22Rv1 (cell line): ENCODE results near the gene LRMDA.

Experiments
- H3K27ac ChIP-seq: fragments of 450-650 bp; 2 replicates; pipeline ENCODE4 v1.5.1; 2017
- ZFX ChIP-seq: fragments of 450-650 bp; IDR thresholded peaks from 2 replicates; pipeline ENCODE4 v1.6.1; 2017; ENCODE audit warnings: antibody characterized with exemption, borderline replicate concordance
- TF ChIP-seq, protein P1 (sequence below): fragments of 450-650 bp; IDR thresholded peaks from 2 replicates; pipeline ENCODE4 v1.5.1; 2017; ENCODE audit warnings: mild to moderate bottlenecking

Gene LRMDA

DNA sequence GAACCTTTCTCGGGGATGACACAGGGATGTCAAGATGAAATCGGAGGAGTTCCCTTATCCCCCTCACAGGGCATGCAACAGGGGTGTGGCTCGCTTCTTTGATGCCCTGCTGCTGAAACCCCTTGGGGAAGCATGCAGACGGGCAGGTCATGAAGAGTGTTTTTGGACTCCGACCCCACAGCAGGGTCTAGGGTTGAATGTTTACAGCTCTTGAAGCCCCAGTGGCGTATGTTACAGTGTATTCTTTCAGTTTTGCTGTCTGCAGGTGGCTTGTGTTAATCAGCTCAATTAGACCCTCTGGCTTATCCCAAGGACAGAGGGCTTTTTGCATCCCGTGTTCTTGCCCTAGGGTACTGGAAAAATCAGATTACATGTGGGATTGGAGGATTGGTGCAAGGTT lies 446.5 kb downstream of the LRMDA start:
- TF ChIP-seq ZFX = no peak
- TF ChIP-seq, protein P1, sequence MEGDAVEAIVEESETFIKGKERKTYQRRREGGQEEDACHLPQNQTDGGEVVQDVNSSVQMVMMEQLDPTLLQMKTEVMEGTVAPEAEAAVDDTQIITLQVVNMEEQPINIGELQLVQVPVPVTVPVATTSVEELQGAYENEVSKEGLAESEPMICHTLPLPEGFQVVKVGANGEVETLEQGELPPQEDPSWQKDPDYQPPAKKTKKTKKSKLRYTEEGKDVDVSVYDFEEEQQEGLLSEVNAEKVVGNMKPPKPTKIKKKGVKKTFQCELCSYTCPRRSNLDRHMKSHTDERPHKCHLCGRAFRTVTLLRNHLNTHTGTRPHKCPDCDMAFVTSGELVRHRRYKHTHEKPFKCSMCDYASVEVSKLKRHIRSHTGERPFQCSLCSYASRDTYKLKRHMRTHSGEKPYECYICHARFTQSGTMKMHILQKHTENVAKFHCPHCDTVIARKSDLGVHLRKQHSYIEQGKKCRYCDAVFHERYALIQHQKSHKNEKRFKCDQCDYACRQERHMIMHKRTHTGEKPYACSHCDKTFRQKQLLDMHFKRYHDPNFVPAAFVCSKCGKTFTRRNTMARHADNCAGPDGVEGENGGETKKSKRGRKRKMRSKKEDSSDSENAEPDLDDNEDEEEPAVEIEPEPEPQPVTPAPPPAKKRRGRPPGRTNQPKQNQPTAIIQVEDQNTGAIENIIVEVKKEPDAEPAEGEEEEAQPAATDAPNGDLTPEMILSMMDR = no peak

DNA sequence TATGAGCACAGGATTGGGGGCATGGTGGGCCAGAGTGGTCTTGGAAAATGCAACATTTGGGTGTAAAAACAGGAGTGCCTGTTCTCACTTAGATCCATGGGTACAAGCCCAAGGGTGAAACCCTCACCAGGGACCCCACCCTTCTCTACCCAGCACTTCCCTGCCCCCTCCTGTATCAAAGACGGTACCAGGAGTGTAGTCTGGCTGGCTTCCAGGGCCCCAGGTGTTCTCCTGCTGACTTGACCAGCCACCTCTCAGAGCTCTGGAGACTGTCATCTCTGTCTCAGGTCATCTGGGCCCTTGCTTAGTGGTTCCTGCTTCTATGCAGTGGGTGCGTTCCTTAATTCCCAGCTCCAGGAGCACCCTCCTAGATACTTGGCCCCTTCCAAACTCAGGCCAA lies 447.2 kb downstream of the LRMDA start:
- TF ChIP-seq, protein P1 = no peak
- no peak for TF ChIP-seq ZFX
- H3K27ac ChIP-seq = no peak overlapping the region

More for the DNA sequence above, 446.5 kb downstream of the LRMDA start:
- H3K27ac ChIP-seq = no peak overlapping the region

DNA sequence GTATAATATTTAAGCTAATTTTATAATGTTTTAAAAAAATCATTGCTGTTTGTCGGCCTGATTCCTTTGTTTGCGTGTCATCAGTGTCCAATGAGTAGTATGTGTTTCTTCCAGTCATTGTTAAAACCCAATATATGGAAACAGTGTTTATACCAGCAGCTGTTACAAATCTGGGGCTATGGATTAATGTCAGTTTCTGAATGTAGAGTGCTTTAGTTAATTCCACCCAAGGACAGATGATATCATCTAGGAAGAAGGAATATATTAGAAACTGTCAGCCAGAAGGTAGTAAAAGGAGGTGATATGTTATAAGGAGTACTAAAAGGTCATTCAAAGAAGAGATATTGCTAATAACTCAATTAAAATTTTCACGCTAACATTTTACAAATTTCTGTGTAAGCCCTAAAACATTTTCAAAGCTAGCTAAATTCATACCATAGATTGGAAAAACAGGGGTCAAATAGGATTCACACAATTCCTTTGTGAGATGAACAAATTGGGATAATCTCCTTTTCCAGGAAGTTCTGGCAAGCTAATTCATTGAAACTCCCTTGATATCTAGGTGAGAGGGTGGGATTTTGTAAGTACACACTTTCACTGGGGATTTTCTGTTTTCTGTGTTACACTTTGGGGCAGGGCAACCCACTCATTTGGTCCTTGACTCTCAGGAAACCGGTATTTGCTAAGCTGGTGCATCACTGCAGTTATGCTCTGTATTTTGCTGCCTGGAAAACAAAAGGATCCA lies 448.8 kb downstream of the LRMDA start:
- TF ChIP-seq, protein P1 = no peak
- no peak for TF ChIP-seq ZFX
- H3K27ac ChIP-seq = no peak overlapping the region

DNA sequence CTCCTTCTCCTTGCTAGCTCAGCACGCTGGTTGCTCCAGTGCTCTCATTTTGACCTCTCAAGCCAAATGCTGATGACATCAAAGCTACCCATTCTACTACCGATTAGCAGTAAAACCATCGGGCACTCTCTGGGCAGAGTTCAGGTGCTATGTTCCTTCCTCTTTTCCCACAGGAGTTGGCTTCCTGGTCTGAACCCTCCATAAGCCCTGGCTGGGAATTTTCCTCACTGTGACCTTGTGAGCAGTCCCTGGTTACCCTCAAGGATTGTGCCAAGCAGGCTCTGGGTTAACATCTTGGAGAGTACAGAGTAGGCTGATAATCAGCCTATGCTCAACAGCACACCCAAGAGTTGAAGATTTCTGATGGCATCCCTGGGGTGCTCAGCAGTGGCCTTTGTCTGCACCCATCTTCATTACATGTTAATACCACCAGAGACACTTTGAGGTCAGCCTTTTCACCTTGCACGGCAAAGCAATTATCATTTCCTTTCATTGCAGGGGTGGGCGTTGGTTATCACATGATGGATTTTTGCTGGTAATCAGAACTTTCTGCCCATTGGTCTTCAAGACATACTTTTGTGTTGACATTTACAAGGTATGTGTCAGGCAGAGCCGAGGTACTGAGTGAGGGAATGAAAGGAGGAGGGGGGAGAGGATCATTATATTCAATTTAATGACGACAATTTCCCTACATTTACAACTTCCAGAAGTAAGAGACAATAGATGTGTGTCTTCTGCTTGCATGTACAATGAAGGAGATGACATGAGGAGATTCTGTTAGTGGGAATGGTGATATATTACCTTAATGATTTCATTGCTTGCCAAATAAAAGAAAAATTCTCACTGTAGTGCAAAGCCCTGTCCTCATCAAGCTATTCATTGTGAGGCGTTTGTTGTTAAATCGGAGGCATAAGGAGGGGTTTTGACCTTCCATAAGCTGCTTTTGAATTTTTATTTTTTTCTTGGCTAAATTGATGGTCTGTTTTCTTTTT lies 452.0 kb downstream of the LRMDA start:
- no peak for TF ChIP-seq ZFX
- TF ChIP-seq, protein P1 = no peak
- no peak overlapping the region for H3K27ac ChIP-seq

DNA sequence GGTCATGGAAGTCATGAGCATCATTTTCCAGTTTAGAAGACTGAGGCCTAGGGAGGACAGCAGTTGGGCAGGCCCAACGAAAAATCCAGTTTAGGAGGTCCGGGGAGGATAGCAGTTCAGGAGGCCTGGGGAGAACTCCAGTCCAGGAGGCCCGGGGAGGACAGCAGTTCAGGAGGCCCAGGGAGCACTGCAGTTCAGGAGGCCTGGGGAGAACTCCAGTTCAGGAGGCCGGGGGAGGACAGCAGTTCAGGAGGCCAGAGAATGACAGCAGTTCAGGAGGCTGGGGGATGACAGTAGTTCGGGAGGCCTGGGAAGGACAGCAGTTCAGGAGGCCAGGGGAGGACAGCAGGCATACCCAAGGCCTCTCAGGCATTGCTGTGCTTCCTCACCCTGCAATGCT lies 453.4 kb downstream of the LRMDA start:
- H3K27ac ChIP-seq = no peak overlapping the region

DNA sequence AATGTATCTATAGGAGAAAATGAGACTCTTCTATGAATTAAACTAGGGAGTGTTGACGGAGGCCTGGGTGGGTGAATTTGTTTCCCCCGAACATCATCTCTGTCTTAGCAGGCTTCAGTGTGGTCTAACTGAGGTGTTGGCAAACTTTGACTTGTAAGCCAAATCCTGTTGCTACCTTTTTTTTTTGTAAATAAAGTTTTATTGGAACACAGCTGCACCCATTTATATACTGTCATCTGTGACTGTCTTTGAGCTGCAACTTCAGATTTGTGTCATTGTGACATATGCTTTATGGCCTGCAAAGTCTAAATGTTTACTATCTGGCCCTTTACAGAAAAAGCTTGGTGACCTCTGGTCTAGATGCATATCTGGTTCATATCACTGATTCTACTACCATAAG lies 455.9 kb downstream of the LRMDA start:
- TF ChIP-seq ZFX = no peak
- no peak overlapping the region for H3K27ac ChIP-seq

More for the DNA sequence above, 453.4 kb downstream of the LRMDA start:
- TF ChIP-seq ZFX = no peak
- TF ChIP-seq, protein P1 = no peak

DNA sequence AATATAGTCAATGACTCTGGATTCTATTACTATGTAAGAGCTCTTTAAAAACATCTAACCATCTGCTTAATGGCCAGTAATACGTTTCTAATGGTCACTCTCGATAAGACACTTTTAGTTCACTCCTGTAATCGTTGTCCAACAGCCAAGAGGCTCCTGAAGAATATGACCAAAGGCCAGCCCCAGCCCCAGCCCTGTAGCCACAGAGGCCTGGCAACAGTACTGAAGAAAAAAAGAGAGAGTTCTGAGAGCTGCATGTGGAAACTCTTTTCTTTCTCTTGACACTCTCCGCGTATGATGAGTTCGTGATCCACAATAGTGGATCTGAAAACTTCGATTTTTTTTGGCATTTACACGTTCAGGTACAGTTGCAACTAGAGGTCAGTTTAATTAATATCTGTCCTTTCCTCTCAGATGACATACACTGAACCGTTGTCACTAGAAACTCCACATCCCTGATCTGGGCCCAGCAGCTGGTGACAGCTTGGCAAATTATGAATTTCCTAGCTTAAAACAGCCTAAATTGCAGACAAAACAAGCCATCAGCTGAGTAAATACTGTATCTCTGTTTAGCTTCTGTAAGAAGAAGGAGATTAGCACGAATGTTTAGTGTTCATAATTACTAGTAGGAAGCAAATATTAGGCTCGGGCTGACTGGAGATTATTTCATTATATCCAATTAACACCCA lies 456.7 kb downstream of the LRMDA start:
- no peak overlapping the region for H3K27ac ChIP-seq
- TF ChIP-seq, protein P1 = no peak
- no peak for TF ChIP-seq ZFX
